ENCODE data around the gene SCG3. TPM values are rescaled to one million over a fixed set of nuclear protein-coding genes. Genes with fewer than 3 reads are reported as not detected.

The SCG3 gene
- total and polyA plus RNA-seq, 4 donors = 0.14 to 1.3 (median 0.26) TPM

Other genes with a start within 250 kb of the SCG3 start
- gene DMXL2, start 58.7 kb upstream of the SCG3 start, total RNA-seq = 100 to 1,000 TPM in 1 of 2 donors, 10 to 100 TPM in 1; 49.4 to 105 TPM
- gene DMXL2, start 58.7 kb upstream of the SCG3 start, polyA plus RNA-seq = 100 to 1,000 TPM in 1 of 2 donors, 10 to 100 TPM in 1; 40.9 to 101 TPM
- 10 to 100 TPM in 1 of 2 donors, 1 to 10 TPM in 1; 8.1 to 12.9 TPM for gene LYSMD2, start 56.2 kb downstream of the SCG3 start, total RNA-seq
- 10 to 100 TPM; 14.4 to 17.4 TPM for gene LYSMD2, start 56.2 kb downstream of the SCG3 start, polyA plus RNA-seq
- 10 to 100 TPM in 1 of 2 donors, 1 to 10 TPM in 1; 9.4 to 10.4 TPM for gene TMOD2, start 70.1 kb downstream of the SCG3 start, total RNA-seq
- 1 to 10 TPM; 1.5 to 2.1 TPM for gene TMOD2, start 70.1 kb downstream of the SCG3 start, polyA plus RNA-seq
- 100 to 1,000 TPM in 1 of 2 donors, 10 to 100 TPM in 1; 65.8 to 108 TPM for gene TMOD3, start 148.2 kb downstream of the SCG3 start, total RNA-seq
- 10 to 100 TPM; 12.4 to 16.4 TPM for gene TMOD3, start 148.2 kb downstream of the SCG3 start, polyA plus RNA-seq

All from lung (tissue), 4 donors.